Central memory CD4-positive, alpha-beta T cell (primary cell): ENCODE results near the gene ANO3.

ENCODE experiments used
- DNase-seq: peaks from one replicate; pipeline ENCODE4 v3.0.0; 2022

The ANO3 gene

DNA sequence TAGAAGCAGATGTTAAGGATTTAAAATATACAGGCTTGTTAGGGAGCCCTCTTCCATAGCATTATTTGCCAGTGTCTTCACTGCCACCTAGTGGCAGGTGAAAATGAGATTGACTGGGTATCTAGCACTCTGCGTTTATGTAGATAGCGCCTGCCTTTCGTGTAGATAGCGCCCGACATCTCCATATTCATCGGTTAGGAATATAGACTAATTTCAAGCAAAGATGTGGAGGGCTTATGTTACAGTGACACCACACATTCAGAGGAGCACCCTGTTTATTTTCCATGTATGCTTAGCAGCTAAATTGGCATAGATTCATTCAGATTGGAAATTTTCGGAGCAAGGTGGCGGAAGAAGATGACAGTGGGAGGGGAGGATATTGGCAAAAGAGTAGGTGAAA lies 318.0 kb downstream of the ANO3 start:
- DNase-seq, result no peak

DNA sequence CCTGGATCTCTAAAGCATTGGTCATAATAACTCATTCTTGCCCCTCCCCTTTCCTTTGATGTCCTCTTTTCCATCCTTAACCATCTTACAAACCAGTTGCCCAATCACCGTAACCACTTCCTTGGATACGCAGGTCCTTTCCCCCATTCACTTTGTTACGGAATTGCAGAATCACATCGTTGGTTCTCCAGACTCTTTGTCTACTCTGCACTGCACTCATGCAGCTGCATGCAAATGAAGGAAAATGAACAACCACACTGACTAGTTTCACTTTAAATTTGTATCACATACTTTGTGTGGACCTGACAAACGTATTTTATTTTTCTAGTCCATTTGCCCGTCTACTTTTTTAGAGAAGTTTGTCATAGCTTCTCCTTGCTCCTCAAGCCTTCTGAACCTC lies 320.0 kb downstream of the ANO3 start:
- DNase-seq, result no peak

DNA sequence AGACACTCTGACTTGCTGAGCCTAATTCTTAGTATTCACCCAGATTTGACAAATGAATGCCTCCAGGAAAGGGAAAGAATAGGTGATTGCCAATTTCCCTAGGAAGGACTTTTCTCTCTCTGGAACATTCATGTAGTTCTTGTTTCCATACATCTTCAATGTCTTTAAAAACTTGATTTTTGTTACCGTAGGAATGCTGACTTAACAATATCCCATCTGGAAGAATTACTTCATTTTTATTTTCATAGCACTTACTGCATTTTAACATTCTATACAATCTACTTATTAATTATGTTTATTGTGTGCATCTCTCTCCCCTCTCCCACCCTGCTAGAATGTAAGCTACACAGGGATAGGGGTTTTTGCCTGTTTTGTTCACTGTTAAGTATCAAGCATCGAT lies 323.4 kb downstream of the ANO3 start:
- DNase-seq, result no peak

DNA sequence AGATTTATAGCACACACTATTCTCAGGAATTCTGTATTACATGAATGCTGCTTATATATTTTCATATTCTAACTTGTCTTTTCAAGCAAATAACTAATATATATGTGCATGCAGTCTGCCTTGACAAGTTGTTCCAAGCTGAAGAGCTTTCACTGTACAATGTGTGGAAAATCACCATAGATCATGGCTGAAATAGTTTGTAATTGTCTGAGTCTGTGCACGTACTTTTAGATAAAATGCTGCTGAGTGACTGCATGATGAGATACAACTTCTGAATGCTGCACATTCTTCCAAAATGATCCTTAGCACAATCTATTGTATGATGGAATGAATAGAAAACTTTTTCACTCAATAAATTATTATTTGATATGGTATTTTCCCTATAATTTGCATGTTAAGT lies 331.0 kb downstream of the ANO3 start:
- no peak for DNase-seq

DNA sequence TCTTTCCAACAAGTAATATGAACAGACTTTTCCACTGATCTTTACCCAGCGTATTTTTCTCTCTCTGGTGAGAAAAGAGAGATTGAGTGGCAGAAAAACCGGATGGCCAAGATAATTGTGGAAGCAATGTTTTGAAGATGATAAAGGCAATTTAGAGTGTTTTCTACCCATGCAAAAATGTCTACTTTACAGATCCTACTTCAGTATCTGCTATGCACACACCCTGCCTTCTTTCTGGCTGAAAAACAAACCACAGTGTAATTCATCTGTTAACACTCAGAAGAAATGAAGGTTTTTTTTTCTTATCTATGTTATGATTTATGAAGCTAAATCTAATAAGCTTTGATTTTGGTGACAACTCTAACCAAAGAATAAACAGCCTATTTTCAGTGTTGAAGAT lies 333.1 kb downstream of the ANO3 start:
- no peak for DNase-seq

DNA sequence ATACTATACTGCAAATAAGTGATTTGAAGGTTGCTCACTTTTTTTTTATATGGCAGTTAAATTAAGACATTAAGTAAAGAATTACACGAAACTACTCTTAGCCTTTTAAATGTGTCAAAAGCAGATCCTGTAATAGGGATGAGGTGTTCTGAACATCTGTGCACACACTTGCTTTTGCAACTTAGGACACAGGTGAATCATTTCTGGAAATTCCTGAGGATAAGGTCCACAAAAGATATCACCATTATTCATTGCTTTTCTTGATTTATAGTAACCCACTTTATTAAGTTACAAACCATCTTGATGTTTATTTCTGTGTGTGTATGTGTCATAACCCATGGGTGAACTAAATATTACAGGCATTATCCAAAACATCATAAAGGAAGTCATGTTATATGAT lies 334.0 kb downstream of the ANO3 start:
- no peak for DNase-seq

DNA sequence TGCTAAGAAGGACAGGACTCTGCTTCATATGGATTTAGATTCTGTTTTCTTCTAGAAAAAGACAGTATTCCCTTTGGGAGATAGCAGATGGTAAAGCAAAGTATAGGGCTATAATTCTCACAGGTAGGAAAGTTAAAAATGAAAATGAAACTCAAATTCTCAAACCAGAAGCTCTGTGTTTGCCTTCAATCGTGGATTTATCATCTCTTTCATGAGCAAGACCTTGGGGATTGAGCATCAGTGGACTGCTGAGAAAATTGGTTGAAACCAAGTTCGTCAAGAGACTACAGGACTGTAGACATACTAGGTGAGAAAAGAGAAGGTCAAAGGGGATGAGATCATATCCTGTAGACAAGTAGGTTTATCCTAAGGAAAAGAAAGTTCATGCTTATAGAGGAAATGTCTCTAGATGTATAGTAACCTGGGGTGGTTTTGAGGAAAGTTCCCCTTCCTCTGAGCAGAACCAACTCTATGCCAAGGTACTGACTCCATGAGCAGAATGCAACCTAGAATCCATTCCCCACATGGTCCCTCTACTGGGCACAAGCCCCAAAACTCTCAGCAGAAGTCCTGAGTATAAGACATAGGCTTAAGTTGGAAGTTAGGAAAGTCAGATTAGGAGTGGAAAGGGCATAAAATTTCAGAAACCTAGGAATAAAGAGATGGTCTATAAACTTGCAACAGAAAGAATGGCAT lies 343.5 kb downstream of the ANO3 start:
- no peak for DNase-seq

DNA sequence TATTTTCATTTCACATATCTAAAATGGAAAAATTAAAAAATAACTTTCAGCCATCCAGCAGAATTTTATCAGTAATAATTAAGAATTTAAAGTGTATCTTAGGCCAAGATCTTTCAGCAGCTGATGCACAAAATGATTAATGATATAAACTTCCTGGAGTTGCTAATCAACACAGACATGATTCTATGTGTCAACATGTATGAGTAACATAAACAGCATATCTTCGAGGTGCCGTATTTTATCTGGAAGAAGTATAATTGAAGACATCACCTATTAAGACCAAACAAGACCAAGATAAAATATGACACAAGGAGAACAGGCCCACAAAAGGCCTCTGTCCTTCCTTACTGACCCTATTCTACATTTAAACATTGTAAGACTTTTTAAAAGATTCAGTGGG lies 344.7 kb downstream of the ANO3 start:
- no peak for DNase-seq

DNA sequence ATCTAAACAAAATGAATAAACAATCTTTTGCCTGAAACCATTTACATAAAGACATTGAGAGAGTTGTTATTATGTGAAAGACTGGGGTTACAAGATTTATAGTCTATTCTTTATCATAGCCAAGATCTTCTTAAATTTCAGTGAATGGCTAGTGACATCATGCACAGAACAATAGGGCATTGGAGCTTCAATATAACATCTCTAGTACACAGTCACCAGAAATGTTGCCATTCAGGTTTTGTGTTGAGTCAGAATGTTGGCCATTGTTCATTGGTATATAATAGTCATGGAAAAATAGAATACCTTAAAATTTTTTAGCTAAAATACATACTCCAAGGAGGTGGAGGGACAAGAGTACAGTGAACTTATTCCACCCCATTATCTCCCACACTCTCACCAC lies 345.6 kb downstream of the ANO3 start:
- no peak for DNase-seq

DNA sequence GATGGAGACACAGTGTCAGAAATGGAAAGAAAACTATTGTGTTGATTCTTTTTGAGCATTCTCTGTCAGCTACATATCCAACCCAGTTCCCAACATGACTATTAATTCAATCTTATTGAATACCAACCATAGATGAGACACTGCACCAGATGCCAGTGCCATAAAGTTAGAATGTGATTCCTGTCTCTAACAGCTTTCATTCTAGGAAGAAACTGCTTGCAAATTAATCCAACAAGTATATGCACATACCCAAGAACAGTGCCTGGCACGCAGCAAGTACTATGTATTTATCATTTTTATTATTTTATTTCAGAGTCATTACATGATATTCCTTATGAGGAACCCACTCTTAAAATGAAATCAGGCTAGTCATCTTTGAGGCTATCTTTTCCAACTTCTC lies 355.4 kb downstream of the ANO3 start:
- DNase-seq, result no peak

DNA sequence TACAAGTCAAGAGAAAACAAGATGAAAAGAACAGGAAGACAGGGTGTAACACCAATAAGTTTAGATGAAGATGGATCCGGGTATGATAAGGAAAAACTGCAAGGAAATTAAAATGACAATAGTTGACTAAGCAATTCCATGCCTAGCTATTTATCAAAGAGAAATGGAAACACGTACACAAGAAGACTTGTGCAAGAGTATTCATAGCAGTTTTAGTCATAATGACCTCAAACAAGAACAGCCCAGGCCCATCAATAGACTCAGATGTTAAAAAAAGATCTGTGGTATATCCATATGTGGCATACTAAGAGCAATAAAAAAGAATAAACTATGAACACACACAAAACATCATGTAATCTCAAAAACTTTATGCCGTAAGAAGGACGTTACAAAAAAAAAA lies 356.8 kb downstream of the ANO3 start:
- no peak for DNase-seq

DNA sequence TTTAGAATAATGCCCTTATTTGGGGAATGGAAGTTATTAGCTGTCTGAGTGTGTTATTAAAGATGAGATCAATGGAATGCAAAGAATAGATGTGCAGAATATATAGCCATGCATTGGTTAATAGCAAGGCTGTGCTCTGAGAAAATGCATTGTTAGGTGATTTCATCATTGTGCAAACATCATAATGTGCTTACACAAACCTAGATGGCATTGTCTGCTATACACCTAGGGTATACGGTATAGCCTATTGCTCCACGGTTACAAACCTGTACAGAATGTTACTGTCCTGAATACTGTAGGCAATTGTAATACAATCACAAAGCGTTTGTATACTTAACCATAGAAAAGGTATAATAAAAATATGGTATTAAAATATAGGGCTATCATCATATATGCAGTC lies 364.4 kb downstream of the ANO3 start:
- no peak for DNase-seq

DNA sequence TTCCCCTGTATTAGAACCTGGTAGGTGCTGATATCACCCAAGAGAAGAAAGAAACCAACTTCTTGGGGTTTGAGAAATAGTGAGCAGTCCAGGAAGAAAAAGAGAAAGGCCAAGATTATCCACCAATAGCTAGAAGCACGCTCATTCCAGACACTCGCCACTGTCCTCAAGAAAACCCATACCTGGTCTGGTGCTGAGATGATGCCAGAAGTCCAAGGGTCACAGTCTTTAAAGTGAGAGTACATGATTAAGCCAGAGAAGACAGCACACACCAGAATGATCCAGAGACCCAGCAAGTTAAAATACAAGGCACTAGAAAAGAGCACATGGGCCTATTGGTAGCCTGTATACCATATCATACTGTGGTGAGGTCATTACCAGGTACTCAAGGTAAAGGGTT lies 366.3 kb downstream of the ANO3 start:
- DNase-seq, result no peak

DNA sequence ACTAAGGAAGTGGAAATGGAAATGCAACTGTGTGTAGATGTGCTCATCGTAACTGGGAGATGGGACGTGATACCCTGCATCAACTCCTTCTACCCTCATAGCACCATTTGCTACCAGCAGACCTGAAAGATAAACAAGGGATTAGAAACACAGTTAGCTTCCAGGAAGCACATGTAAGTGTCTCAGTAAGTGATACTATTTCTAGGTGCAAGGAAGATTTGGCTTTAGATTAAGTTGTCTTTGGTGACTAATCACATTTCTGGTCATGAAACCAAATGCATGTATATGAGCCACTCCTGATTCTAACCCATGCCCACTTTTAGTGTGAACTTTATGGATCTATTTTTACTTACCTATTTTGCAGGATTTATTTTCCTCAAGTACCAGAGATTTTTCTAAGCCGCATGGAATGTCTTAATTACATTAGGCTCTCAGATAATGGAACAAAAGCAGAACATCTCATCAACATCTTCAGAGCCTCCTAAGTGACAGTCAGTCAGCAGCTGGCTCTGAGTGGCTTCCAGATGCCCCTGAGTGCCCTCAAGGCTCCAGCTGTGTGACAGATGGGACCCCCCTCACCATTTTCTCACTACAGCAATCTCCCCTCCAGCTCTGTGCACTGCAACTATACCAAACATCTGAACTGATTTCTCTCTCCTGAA lies 368.8 kb downstream of the ANO3 start:
- DNase-seq, result no peak

DNA sequence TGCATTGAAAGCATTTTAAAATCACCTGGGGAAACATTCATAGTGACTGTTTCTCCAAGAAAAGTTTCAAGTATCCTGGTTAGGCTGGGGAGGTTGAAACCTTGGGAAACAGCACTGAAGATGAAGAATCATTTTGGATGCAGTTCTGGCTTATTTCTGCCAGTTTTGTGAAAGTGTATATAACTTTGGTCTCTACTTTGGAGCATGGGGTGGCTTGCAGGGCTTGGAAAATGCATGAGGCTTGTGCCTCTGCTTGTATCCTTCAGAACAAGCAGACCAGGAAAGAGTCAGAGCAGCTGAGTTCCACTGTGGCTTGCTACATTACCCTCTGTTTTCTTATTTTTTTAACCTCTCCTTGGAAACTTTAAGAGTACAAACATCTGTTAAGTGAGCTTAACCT lies 370.5 kb downstream of the ANO3 start:
- no peak for DNase-seq

DNA sequence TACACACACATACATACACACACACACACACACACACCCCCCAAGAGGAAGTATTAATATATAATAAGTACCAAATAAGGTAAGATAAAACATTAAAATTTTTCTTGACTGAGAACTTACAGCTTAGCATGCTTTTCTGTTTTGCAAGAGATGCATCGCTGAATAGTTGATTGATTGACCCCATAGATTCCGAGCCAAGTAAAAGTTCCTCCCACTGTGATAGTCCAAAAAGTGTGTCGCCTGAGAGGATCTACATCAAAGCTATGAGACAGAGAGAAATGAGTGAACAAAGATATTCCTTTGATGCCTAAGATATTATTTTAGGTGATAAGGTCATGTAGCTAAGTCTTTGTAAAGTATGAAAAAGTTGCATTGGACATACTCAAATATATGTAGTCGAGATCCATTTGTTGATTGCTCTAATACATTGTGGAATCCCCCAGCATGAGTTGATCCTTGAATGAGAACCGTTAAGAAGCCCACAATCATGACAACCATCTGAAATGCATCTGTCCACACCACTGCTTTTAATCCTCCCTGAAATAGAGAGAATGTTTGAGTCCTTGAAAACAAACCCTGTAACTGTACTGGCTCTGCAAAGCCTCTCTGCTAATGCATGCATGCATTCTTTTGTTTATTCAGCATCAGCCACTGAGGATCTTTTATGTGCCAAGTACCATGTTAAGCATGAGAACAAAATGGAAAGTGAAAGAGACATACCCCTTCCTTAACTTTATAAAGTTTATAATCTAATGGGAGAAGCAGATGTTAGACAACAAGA lies 371.7 kb downstream of the ANO3 start:
- DNase-seq, result no peak

DNA sequence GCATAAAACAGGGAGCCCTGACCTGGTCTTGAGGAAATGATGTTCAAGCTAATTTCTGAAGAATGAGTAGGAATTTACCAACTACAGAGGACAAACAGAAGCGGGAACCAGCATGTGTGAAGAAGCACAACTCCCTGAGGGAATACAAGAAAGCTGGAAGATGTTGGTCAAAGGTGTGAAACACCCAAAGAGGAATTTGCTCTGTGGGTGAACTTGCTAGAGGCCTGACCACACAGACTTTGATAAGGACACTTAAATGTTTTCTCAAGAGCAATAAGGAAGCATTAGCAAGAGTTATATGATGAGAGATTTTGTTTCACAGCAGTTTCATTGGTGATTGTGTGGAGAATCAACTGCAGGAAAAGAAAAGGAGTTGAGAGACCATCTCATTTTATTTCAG lies 372.3 kb downstream of the ANO3 start:
- DNase-seq, result no peak

DNA sequence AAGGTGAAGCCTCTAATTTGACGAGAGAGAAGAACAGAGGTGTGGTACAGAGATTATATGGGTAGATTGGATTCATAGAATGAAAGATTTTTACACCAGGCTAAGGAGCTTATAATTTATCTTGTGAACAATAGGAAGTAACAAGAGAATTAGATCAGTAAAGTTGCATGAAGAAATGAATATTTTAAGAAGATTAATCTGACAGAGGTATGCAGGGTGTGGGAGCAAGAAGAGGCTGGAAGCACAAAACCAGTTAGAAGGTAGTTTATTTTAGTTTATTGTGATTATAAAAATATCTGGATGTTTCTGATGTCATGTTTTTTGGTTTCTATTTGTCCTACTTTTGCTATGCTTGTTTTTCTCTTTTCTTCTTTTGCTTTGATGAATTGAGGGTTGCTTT lies 374.3 kb downstream of the ANO3 start:
- no peak for DNase-seq

DNA sequence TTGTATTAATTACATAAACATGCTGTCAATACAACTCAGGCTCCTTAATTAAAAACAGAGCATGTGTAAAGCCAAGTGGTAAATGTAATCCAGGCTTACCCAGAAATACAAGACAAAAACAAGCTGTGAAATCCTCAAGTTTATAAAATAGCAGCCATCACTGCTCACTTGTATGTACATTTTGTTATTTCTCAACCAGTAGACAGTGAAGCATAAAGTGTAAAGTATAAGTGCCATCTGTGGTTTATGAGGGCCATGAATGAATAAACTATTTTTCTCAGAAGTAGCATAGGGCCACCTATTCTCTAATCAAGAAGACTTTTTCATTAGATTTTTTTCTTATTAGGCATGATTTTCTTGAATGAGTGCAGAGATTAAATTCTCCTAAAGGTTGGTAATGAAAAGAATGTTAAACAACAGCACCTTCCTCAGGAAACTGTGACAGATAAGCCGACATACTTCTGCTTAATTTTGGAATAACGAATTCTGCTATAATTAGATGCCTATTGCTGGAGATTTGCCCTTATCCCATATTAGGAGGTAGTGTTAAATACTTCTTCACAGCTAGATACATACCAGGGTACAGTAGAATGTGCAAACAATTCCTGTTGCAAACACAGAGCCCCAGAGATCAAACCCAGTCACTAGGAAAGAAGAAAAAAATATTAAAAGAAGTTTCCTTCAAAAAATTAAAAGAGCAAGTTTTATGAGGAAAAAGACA lies 377.0 kb downstream of the ANO3 start:
- DNase-seq, result no peak

DNA sequence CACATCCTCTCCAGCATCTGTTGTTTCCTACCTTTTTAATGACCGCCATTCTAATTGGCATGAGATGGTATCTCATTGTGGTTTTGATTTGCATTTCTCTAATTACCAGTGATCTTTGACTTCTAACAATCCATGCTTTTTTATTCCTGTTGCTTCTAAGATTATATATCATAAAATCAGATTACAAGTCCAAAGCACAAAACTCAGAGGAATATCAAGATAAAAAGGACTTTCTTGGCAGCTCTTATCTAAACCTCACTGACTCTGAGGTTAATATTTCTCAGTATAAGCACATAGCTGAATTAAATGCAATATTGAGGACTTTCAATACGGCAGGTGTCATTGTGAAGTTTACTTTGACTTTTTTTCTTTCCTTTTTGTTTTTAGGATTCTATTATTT lies 378.6 kb downstream of the ANO3 start:
- DNase-seq, result no peak

DNA sequence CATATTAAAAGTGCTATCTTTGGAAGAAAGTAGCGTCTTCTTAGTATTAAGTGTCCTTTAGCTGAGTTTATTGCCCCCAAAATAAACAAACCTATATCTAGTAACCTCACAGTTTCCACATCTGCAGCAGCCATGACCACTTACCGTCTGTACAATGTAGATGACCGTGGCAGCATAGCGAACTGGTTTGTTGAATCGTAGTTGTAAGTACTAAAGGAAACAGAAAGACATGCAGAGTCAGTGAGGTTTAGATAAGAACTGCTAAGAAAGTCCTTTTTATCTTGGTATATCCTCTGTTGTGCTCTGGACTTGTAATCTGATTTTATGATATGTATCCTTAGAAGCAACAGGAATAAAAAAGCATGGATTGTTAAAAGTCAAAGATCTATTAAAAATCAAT lies 380.6 kb downstream of the ANO3 start:
- DNase-seq, result no peak
